Measurements from ENCODE around the gene EGFR. TPM values are rescaled to one million over a fixed set of nuclear protein-coding genes. Genes with fewer than 3 reads are reported as not detected.

EGFR gene
- total and polyA plus RNA-seq, 2 donors (not counting 3 experiments of a cell fraction or from before 2014, with no cell fraction given) = 1.5 to 4.1 TPM

DNA sequence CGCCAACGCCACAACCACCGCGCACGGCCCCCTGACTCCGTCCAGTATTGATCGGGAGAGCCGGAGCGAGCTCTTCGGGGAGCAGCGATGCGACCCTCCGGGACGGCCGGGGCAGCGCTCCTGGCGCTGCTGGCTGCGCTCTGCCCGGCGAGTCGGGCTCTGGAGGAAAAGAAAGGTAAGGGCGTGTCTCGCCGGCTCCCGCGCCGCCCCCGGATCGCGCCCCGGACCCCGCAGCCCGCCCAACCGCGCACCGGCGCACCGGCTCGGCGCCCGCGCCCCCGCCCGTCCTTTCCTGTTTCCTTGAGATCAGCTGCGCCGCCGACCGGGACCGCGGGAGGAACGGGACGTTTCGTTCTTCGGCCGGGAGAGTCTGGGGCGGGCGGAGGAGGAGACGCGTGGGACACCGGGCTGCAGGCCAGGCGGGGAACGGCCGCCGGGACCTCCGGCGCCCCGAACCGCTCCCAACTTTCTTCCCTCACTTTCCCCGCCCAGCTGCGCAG lies 424 bp downstream of the EGFR start:
- no TSS peak for BruUV-seq (replicated peaks)
- Histone ChIP-seq H3K9me3 (replicated peaks; ENCODE audit: control insufficient read depth, insufficient read depth, low read length) (no peaks in the 10 kb centered on the region), H3K36me3 (ENCODE audit: control insufficient read depth in 2 of 2, extremely low read depth in 1 of 2, insufficient read depth in 2 of 2, low read length in 2 of 2) (no peaks in the 10 kb centered on the region), H3K4me2 (ENCODE audit: insufficient read depth, low read length) (peak overlapping the region; percentile 90), H3K4me3 (replicated peaks in 1 of 3; ENCODE audit: insufficient read depth in 1 of 3, low read depth in 1 of 3, low read length in 3 of 3) (peak overlapping the region; percentile 69 to 84 (median 74)), H3K4me1 (ENCODE audit: control insufficient read depth, extremely low read depth, insufficient read depth, low read length) (peaks cover 10% of the 10 kb centered on the region), H3K79me2 (ENCODE audit: control insufficient read depth, insufficient read depth, low read length) (peaks cover 3% of the 10 kb centered on the region), H2AFZ (ENCODE audit: low read depth, low read length) (peak overlapping the region; percentile 94), H3K27me3 (ENCODE audit: control insufficient read depth in 2 of 2, insufficient read depth in 2 of 2, low read length in 2 of 2) (peaks cover 13 to 28% of the 10 kb centered on the region in 2 experiments), H3K9ac (replicated peaks; ENCODE audit: extremely low read depth, insufficient read depth, low read length) (peak overlapping the region; percentile 44), H4K20me1 (replicated peaks; ENCODE audit: control insufficient read depth, extremely low read depth, insufficient read depth, low read length) (no peaks in the 10 kb centered on the region), H3K27ac (ENCODE audit: insufficient read depth, low read depth, low read length) (peak overlapping the region; percentile 40), H3K9me1 (replicated peaks; ENCODE audit: control insufficient read depth, extremely low read depth, insufficient read depth, low read length) (no peaks in the 10 kb centered on the region)
- ChIA-PET CTCF (interaction anchor here (0.6 to 3.8 kb wide), 15 partner anchors 10 to 245 kb away, joined by 3 to 39 read pairs (median 4); no protein-coding TSS in a partner anchor), POLR2A (no interaction called here)
- FAIRE-seq (peak; percentile 28), DNase-seq (ENCODE audit: low read depth, low spot score) (peak; percentile 15)
- intact Hi-C loops (cut with micrococcal nuclease) = loop anchor here (1.0 to 10.0 kb wide), 3 partner anchors 114 to 236 kb away; no protein-coding TSS in a partner anchor
- dilution Hi-C loops (cut with MboI; ENCODE audit: extremely low pct_ligation_motif_present, low sequenced_read_pairs) = no loop called here
- TF ChIP-seq, protein P1, sequence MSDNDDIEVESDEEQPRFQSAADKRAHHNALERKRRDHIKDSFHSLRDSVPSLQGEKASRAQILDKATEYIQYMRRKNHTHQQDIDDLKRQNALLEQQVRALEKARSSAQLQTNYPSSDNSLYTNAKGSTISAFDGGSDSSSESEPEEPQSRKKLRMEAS (IDR thresholded peaks at IDR 0.05; ENCODE audit: insufficient read depth, insufficient read length) = no peak
- TF ChIP-seq MYC (IDR thresholded peaks at IDR 0.05; ENCODE audit: low read depth, low read length) = no peak
- TF ChIP-seq POLR2A (IDR thresholded peaks at IDR 0.05; ENCODE audit: low read depth, low read length) = no peak
- TF ChIP-seq GATA2 (IDR thresholded peaks at IDR 0.05; ENCODE audit: insufficient read depth, insufficient read length, low read depth, low read length) = no peak
- no peak for TF ChIP-seq POLR2AphosphoS5 (IDR thresholded peaks at IDR 0.05; ENCODE audit: insufficient read depth, low read depth, low read length)
- no peak for TF ChIP-seq FOS (IDR thresholded peaks at IDR 0.05; ENCODE audit: borderline replicate concordance, insufficient read depth, low read length)
- TF ChIP-seq EZH2 (IDR thresholded peaks at IDR 0.05; ENCODE audit: borderline replicate concordance, low read depth, low read length, severe bottlenecking) = no peak
- TF ChIP-seq, protein P2, sequence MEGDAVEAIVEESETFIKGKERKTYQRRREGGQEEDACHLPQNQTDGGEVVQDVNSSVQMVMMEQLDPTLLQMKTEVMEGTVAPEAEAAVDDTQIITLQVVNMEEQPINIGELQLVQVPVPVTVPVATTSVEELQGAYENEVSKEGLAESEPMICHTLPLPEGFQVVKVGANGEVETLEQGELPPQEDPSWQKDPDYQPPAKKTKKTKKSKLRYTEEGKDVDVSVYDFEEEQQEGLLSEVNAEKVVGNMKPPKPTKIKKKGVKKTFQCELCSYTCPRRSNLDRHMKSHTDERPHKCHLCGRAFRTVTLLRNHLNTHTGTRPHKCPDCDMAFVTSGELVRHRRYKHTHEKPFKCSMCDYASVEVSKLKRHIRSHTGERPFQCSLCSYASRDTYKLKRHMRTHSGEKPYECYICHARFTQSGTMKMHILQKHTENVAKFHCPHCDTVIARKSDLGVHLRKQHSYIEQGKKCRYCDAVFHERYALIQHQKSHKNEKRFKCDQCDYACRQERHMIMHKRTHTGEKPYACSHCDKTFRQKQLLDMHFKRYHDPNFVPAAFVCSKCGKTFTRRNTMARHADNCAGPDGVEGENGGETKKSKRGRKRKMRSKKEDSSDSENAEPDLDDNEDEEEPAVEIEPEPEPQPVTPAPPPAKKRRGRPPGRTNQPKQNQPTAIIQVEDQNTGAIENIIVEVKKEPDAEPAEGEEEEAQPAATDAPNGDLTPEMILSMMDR (IDR thresholded peaks at IDR 0.05; ENCODE audit: extremely low read depth in 1 of 2, insufficient read depth in 1 of 2, low read depth in 1 of 2, low read length in 2 of 2) = no peak
- TF ChIP-seq JUN (IDR thresholded peaks at IDR 0.05; ENCODE audit: borderline replicate concordance, insufficient read depth, insufficient read length, low read depth) = no peak

Measured in endothelial cell of umbilical vein (primary cell).